ENCODE data around the gene CTNND2.

Gene CTNND2

DNA sequence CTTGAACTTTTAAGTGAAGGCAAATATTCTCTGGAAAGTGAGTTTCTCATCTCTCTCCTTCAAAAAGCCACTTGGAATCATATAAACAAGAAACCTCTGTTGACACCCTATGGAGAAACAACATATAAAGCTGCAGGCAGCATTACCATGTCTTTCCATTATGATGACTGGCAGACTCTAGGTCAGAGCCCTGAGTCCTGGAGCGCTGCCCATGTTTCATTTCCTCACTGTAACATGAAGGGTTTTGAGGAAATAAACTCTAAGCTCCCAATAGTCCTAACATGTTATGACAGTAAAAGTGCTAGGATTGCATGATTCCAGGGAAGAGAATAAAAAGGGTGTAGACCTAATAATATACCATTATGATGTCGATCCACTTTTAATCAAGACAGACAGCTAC lies 220.6 kb downstream of the CTNND2 start:
- TF ChIP-seq, protein P1, sequence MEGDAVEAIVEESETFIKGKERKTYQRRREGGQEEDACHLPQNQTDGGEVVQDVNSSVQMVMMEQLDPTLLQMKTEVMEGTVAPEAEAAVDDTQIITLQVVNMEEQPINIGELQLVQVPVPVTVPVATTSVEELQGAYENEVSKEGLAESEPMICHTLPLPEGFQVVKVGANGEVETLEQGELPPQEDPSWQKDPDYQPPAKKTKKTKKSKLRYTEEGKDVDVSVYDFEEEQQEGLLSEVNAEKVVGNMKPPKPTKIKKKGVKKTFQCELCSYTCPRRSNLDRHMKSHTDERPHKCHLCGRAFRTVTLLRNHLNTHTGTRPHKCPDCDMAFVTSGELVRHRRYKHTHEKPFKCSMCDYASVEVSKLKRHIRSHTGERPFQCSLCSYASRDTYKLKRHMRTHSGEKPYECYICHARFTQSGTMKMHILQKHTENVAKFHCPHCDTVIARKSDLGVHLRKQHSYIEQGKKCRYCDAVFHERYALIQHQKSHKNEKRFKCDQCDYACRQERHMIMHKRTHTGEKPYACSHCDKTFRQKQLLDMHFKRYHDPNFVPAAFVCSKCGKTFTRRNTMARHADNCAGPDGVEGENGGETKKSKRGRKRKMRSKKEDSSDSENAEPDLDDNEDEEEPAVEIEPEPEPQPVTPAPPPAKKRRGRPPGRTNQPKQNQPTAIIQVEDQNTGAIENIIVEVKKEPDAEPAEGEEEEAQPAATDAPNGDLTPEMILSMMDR (IDR thresholded peaks at IDR 0.05; ENCODE audit: low read depth, low read length), result no peak
- Histone ChIP-seq H3K27me3 (no peaks in the 10 kb centered on the region), H3K4me3 (ENCODE audit: low read depth, low read length) (no peak overlapping the region), H3K9me3 (no peaks in the 10 kb centered on the region), H3K4me1 (no peaks in the 10 kb centered on the region), H3K36me3 (no peaks in the 10 kb centered on the region)
- DNase-seq, result no peak

DNA sequence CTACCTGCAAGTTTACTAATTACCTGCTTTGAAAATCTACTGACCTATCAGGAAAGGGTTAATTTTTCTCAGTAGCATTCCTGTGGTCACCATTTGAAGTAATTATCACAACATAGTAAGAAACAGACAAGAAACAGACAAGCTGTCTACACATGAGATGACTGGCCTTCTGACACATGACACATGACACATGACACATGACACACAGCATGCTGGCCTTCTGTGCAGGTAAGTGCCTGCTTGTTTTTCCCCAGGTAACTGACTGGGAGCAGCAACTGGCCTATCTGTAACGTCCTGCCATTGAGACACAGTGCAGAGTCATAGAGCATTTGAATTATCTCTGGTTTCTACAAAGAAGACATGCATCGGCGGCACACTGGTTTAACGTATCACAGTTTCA lies 222.4 kb downstream of the CTNND2 start:
- DNase-seq, result no peak
- H3K4me3 ChIP-seq (ENCODE audit: low read depth, low read length), result no peak overlapping the region
- no peaks in the 10 kb centered on the region for H3K36me3 ChIP-seq
- H3K9me3 ChIP-seq, result no peaks in the 10 kb centered on the region
- TF ChIP-seq, protein P1 (IDR thresholded peaks at IDR 0.05; ENCODE audit: low read depth, low read length), result no peak
- no peaks in the 10 kb centered on the region for H3K4me1 ChIP-seq
- H3K27me3 ChIP-seq, result no peaks in the 10 kb centered on the region

DNA sequence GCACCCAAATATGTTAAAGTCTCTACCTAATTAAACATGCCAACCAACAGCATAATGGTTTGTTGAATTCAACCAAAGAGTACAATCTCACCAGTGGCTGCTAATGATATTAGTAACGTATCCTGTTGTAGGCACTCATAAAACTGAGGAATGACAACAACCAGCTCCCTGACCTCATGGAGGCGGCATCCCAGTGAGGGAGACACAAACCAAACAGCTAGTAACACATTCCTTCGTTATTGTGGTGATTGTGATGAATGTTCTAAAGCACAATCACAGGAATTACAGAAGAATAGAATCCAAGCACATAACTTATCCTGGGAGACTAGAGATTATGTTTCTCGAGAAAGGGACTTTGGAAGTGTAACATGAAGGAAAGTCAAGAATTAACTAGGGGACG lies 224.6 kb downstream of the CTNND2 start:
- Histone ChIP-seq H3K36me3 (no peaks in the 10 kb centered on the region), H3K9me3 (no peaks in the 10 kb centered on the region), H3K4me1 (no peaks in the 10 kb centered on the region), H3K4me3 (ENCODE audit: low read depth, low read length) (no peak overlapping the region), H3K27me3 (no peaks in the 10 kb centered on the region)
- TF ChIP-seq, protein P1 (IDR thresholded peaks at IDR 0.05; ENCODE audit: low read depth, low read length), result no peak
- no peak for DNase-seq

DNA sequence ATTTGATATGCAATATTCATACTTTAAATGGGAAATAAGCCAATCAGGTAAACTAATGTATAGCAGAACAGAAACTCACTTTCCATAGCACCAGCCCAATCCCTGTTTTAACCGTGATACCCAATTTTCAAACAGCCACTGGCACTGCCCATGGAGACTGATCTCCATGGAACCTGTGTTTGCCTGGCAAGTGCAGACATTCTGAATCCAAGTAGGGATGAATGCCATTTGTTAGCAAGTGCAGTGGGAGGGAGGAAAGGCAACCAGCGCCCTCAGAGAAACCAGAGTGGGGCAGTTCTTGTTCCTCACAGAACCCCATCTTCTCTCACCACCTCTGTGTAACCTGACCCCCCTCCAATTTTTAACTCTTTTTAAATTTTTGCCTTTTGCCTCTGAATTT lies 229.1 kb downstream of the CTNND2 start:
- TF ChIP-seq, protein P1 (IDR thresholded peaks at IDR 0.05; ENCODE audit: low read depth, low read length), result no peak
- no peaks in the 10 kb centered on the region for H3K27me3 ChIP-seq
- H3K36me3 ChIP-seq, result no peaks in the 10 kb centered on the region
- no peaks in the 10 kb centered on the region for H3K9me3 ChIP-seq
- no peak overlapping the region for H3K4me3 ChIP-seq (ENCODE audit: low read depth, low read length)
- no peaks in the 10 kb centered on the region for H3K4me1 ChIP-seq
- no peak for DNase-seq

DNA sequence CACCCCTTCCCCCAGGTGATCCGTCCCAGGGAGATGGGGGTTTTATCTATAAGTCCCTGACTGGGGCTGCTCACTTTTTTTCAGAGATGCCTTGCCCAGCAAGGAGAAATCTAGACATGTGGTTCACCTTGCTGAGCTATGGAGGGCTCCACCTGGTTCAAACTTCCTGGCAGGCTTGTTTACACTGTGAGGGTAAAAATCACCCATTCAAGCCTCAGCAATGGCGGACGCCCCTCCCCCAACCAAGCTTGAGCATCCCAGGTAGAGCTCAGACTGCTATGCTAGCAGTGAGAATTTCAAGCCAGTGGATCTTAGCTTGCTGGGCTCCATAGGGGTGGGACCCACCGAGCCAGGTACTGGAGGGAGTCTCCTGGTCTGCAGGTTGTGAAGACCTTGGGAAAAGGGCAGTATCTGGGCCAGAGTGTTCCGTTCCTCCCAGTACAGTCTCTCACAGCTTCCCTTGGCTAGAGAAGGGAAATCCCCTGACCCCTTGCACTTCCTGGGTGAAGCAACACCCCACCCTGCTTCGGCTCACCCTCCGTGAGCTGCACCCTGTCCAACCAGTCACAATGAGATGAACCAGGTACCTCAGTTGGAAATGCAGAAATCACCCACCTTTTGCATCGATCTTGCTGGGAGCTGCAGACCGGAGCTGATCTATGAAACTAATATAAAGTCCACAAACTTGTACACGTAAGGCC lies 231.7 kb downstream of the CTNND2 start:
- Histone ChIP-seq H3K36me3 (no peaks in the 10 kb centered on the region), H3K9me3 (no peaks in the 10 kb centered on the region), H3K4me3 (ENCODE audit: low read depth, low read length) (no peak overlapping the region), H3K4me1 (no peaks in the 10 kb centered on the region), H3K27me3 (no peaks in the 10 kb centered on the region)
- TF ChIP-seq, protein P1 (IDR thresholded peaks at IDR 0.05; ENCODE audit: low read depth, low read length), result no peak
- DNase-seq, result no peak

DNA sequence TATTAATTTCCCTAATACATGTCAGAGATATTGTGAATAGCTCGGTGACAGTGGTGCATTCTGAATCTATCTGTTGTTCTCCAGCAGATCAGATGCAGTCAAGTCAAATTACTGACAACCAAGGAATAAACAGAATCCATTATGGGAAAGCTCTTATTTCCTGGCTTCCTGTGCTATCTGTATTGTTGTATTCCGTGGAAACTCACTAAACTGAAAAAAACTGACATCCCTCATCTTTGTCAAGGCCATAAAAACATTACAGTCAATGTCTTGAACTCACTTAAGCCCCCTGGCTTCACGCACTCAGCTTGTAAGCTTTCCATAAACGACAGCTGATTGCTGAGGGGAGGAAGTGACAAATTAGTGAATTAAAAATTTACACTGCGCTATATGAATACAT lies 245.9 kb downstream of the CTNND2 start:
- TF ChIP-seq, protein P1 (IDR thresholded peaks at IDR 0.05; ENCODE audit: low read depth, low read length), result no peak
- Histone ChIP-seq H3K4me1 (no peaks in the 10 kb centered on the region), H3K36me3 (no peaks in the 10 kb centered on the region), H3K4me3 (ENCODE audit: low read depth, low read length) (no peak overlapping the region), H3K27me3 (no peaks in the 10 kb centered on the region), H3K9me3 (no peaks in the 10 kb centered on the region)
- no peak for DNase-seq
